HepG2 (cell line): Measurements from ENCODE around the gene ORC3. TPM values are rescaled to one million over a fixed set of nuclear protein-coding genes. Genes with fewer than 3 reads are reported as not detected.
"Not testable (repeated sequence)": the region's sequence is repeated elsewhere in the genome, so short reads cannot be mapped to it uniquely, and the experiment has no call there.

Experiments used
- ATAC-seq: fragments of 200-7000 bp; cut with Tn5 transposase; 3 replicates; pipeline ENCODE4 v1.9.1; 2020; ENCODE audit warnings: mild to moderate bottlenecking, moderate library complexity
- BruUV-seq: library from RNA; stranded (reverse); fragments of 400-500 nt; replicated peaks from 2 replicates; lab custom pipeline; 2021; lab: Mats Ljungman, UMichigan
- CTCF ChIA-PET: fragments of 300-600 bp; formaldehyde crosslinking; extraction: SDS; loops from one replicate; lab custom pipeline; 2021; ENCODE audit warnings: low total read pairs, inconsistent platforms, low intra/inter-chr PET ratio; lab: Yijun Ruan, JAX
- POLR2A ChIA-PET: fragments of 350-600 bp; sonication (Branson Sonifier 250); formaldehyde crosslinking; loops from one replicate; lab custom pipeline; 2020; ENCODE audit warnings: antibody characterized with exemption, inconsistent platforms; lab: Yijun Ruan, JAX
- DNase-seq: peaks from one replicate; pipeline ENCODE4 v3.0.0-alpha.2; 2015; ENCODE audit warnings: low spot score
- FAIRE-seq: peaks from 3 replicates; lab custom pipeline; 2011; peaks lifted over from hg19 to GRCh38; lab: Jason Lieb, UNC
- H2AFZ ChIP-seq: one replicate; pipeline ENCODE4 v1.6.1; 2011; ENCODE audit warnings: low read length, inconsistent platforms
- H3K27ac ChIP-seq: fragments of 300-600 bp; 3 replicates; pipeline ENCODE4 v1.8.0; 2011; ENCODE audit warnings: mixed run types, mild to moderate bottlenecking, mixed read lengths, low read length, inconsistent platforms; ENCODE audit not compliant: insufficient read depth; ENCODE audit errors: extremely low read length
- H3K27me3 ChIP-seq, 2 experiments: fragments of 200-600 bp in 1 of 2; 2 replicates in 1 of 2; 3 replicates in 1 of 2; pipeline versions ENCODE4 v1.6.0 to v1.8.0; 2011; ENCODE audit warnings: low read length in 2 of 2, mild to moderate bottlenecking in 2 of 2, moderate library complexity in 2 of 2, inconsistent platforms in 1 of 2; ENCODE audit not compliant: insufficient read depth in 2 of 2, control insufficient read depth in 1 of 2
- H3K36me3 ChIP-seq, 2 experiments: fragments of 200-600 bp in 1 of 2; replicated peaks in 1 of 2; 2 replicates in 1 of 2; 3 replicates in 1 of 2; pipeline versions ENCODE4 v1.5.1 to v1.8.0; 2011; ENCODE audit warnings: low read length in 2 of 2, inconsistent platforms in 1 of 2; ENCODE audit not compliant: insufficient read depth in 2 of 2, control insufficient read depth in 1 of 2
- H3K4me1 ChIP-seq: 2 replicates; pipeline ENCODE4 v1.5.1; 2012; ENCODE audit warnings: low read length, inconsistent platforms; ENCODE audit not compliant: insufficient read depth
- H3K4me2 ChIP-seq: 2 replicates; pipeline ENCODE4 v1.6.0; 2011; ENCODE audit warnings: low read depth, low read length, inconsistent platforms
- H3K4me3 ChIP-seq, 3 experiments: fragments of 200-600 bp in 1 of 3; sonication (generic), shearing (Covaris generic) in 1 of 3; replicated peaks in 1 of 3; 2 replicates each; pipeline ENCODE4 v1.5.1; 2011 to 2016; ENCODE audit warnings: low read length in 3 of 3, inconsistent platforms in 2 of 3, low read depth in 2 of 3, mild to moderate bottlenecking in 2 of 3, control low read depth in 1 of 3, mixed read lengths in 1 of 3; ENCODE audit not compliant: insufficient read depth in 1 of 3
- H3K79me2 ChIP-seq: one replicate; pipeline ENCODE4 v1.6.1; 2011; ENCODE audit warnings: low read length, inconsistent platforms; ENCODE audit not compliant: insufficient read depth
- H3K9ac ChIP-seq: 2 replicates; pipeline ENCODE4 v1.6.0; 2011; ENCODE audit warnings: mild to moderate bottlenecking, low read depth, low read length, inconsistent platforms; ENCODE audit not compliant: insufficient read depth
- H3K9me3 ChIP-seq: 2 replicates; pipeline ENCODE4 v1.5.1; 2012; ENCODE audit warnings: mild to moderate bottlenecking, low read length
- H4K20me1 ChIP-seq: 2 replicates; pipeline ENCODE4 v1.6.0; 2011; ENCODE audit warnings: inconsistent platforms, mild to moderate bottlenecking, low read length, moderate library complexity; ENCODE audit not compliant: insufficient read depth
- ADNP ChIP-seq: sonication (generic); formaldehyde crosslinking; IDR thresholded peaks from 2 replicates; pipeline ENCODE4 v1.4.0; 2020; ENCODE audit warnings: missing genetic modification reagents
- FOSL2 ChIP-seq: sonication (generic); formaldehyde crosslinking; IDR thresholded peaks from 2 replicates; pipeline ENCODE4 v1.4.0; 2020; ENCODE audit warnings: missing genetic modification reagents
- PHF21A ChIP-seq: sonication (generic); formaldehyde crosslinking; IDR thresholded peaks from 2 replicates; pipeline ENCODE4 v1.5.0; 2020; ENCODE audit warnings: mild to moderate bottlenecking, missing genetic modification reagents
- PRDM10 ChIP-seq: sonication (generic); formaldehyde crosslinking; IDR thresholded peaks from 2 replicates; pipeline ENCODE4 v1.4.0; 2020; ENCODE audit warnings: low read depth, missing genetic modification reagents
- RORA ChIP-seq: sonication (generic); formaldehyde crosslinking; IDR thresholded peaks from 2 replicates; pipeline ENCODE4 v1.5.0; 2020; ENCODE audit warnings: mild to moderate bottlenecking, missing genetic modification reagents, moderate library complexity
- ZBTB38 ChIP-seq: sonication (generic); formaldehyde crosslinking; IDR thresholded peaks from 2 replicates; pipeline ENCODE4 v1.5.1; 2020; ENCODE audit warnings: mild to moderate bottlenecking, missing genetic modification reagents
- ZFP36L1 ChIP-seq: sonication (generic); formaldehyde crosslinking; IDR thresholded peaks from 2 replicates; pipeline ENCODE4 v1.8.0; 2022; ENCODE audit warnings: mild to moderate bottlenecking, missing genetic modification reagents, moderate library complexity
- ZMYM3 ChIP-seq: sonication (generic); formaldehyde crosslinking; IDR thresholded peaks from 2 replicates; pipeline ENCODE4 v1.5.1; 2020; ENCODE audit warnings: mild to moderate bottlenecking, missing genetic modification reagents
- ZNF460 ChIP-seq: sonication (generic); formaldehyde crosslinking; IDR thresholded peaks from 2 replicates; pipeline ENCODE4 v1.5.1; 2020; ENCODE audit warnings: missing genetic modification reagents, mild to moderate bottlenecking, borderline replicate concordance
- ZNF687 ChIP-seq: sonication (generic); formaldehyde crosslinking; IDR thresholded peaks from 2 replicates; pipeline ENCODE4 v1.5.1; 2020; ENCODE audit warnings: mild to moderate bottlenecking, missing genetic modification reagents, moderate library complexity
- WGBS: methylation state at CpG from one replicate; pipeline ENCODE4 v1.1.6; 2017; ENCODE audit warnings: low lambda C conversion rate; 5-methylcytosine and 5-hydroxymethylcytosine counted together
- in situ Hi-C: cut with HindIII; loops from 2 replicates; pipeline ENCODE4 v1.10.0; 2017; ENCODE audit warnings: low pct_unique_long_range_greater_than_20kb; ENCODE audit not compliant: extremely low pct_ligation_motif_present
- intact Hi-C: fragments of 100-400 bp; cut with micrococcal nuclease; formaldehyde crosslinking; loops from one replicate; pipeline ENCODE4 v1.10.0; 2022; ENCODE audit not compliant: unreplicated experiment
- polyA plus RNA-seq, 8 experiments: library from polyadenylated mRNA; depleted of rRNA in 3 of 8; stranded (reverse) in 7 of 8; unstranded in 1 of 8; fragments of >200 nt; fragmentation: Illumina TruSeq in 4 of 8; extraction: Trizol in 4 of 8; gene quantifications; 2 replicates each; pipeline versions ENCODE4 v1.2.1 to v1.2.3, GENCODE V29; 2011 to 2016; ENCODE audit warnings: low read depth in 4 of 8, missing spikeins in 1 of 8, mixed read lengths in 1 of 8; ENCODE audit not compliant: insufficient read depth in 1 of 8
- total RNA-seq, 5 experiments: library from RNA; depleted of rRNA; stranded (reverse); fragments of >200 nt; fragmentation: Illumina TruSeq; extraction: Trizol; gene quantifications; 2 replicates each; pipeline ENCODE4 v1.2.3, GENCODE V29; 2016; ENCODE audit warnings: low read depth in 1 of 5

The ORC3 gene
- total and polyA plus RNA-seq, 2 of the 13 experiments (the other 11 are each of a cell fraction or from before 2014, with no cell fraction given): 21.8 to 43.5 TPM

GRCh38 chr6:87703039-87703438 lies 113.1 kb downstream of the ORC3 start:
- H2AFZ ChIP-seq: peak overlapping the region; percentile 73
- H3K36me3 ChIP-seq, FAIRE-seq, H3K9me3 ChIP-seq, H3K27me3 ChIP-seq, intact Hi-C loops, DNase-seq, BruUV-seq, ATAC-seq, CTCF ChIA-PET: not testable (repeated sequence)
- peak overlapping the region; percentile 96 for H3K27ac ChIP-seq
- 81% methylated on average over 19 of the region's 19 CpGs for WGBS
- TF ChIP-seq ADNP: 0 out of 2 replicates have a peak, but pooled peaks have one; percentile 30
- peak; percentile 40; the same call in 1 of the 2 replicates for TF ChIP-seq FOSL2
- peak; percentile 69; the same call in 1 of the 2 replicates for TF ChIP-seq ZNF460
- TF ChIP-seq ZBTB38 (CRISPR knock-in tag): peak; percentile 42; the same call in 1 of the 2 replicates
- 0 out of 2 replicates have a peak, but pooled peaks have one; percentile 36 for TF ChIP-seq PHF21A
- TF ChIP-seq PRDM10 (CRISPR knock-in tag): peak; percentile 85
- 0 out of 2 replicates have a peak, but pooled peaks have one; percentile 40 for TF ChIP-seq RORA (CRISPR knock-in tag)
- peak; percentile 61; the same call in 1 of the 2 replicates for TF ChIP-seq ZMYM3 (CRISPR knock-in tag)
- peak; percentile 35; the same call in 1 of the 2 replicates for TF ChIP-seq ZFP36L1 (CRISPR knock-in tag)
- 0 out of 2 replicates have a peak, but pooled peaks have one; percentile 25 for TF ChIP-seq ZNF687 (CRISPR knock-in tag)
- H3K4me3 ChIP-seq: peak overlapping the region; percentile 59 to 94 (median 60)
- H4K20me1 ChIP-seq: peaks cover 25% of the 10 kb centered on the region
- peaks cover 40% of the 10 kb centered on the region for H3K79me2 ChIP-seq
- peak overlapping the region; percentile 71 for H3K4me2 ChIP-seq
- peak overlapping the region; percentile 71 for H3K9ac ChIP-seq
- in situ Hi-C loops: loop anchor here (5.0 kb wide), 1 partner anchor 94 kb away; no protein-coding TSS in a partner anchor
- peaks cover 30% of the 10 kb centered on the region for H3K4me1 ChIP-seq
- POLR2A ChIA-PET: interaction anchor here (1.1 to 2.4 kb wide), 9 partner anchors 14 to 168 kb away, joined by 4 to 14 read pairs (median 7); partner anchors contain the start of genes ORC3 and RARS2
